Measurements from ENCODE around the gene ADAMTSL3. TPM values are rescaled to one million over a fixed set of nuclear protein-coding genes. Genes with fewer than 3 reads are reported as not detected.

Gene ADAMTSL3
- total and polyA plus RNA-seq, 4 donors, result 3.5 to 19.0 (median 8.0) TPM

GRCh38 chr15:83746231-83746630 is 92.3 kb downstream of the ADAMTSL3 start (continued):
- no peak for TF ChIP-seq CTCF (IDR thresholded peaks at IDR 0.05; ENCODE audit: low read depth, low read length, missing input control)
- TF ChIP-seq NR2F2 (IDR thresholded peaks at IDR 0.05), result no peak
- TF ChIP-seq GABPA (IDR thresholded peaks at IDR 0.05 in 1 of 2, conservative IDR thresholded peaks at IDR 0.05 in 1 of 2), result no peak

GRCh38 chr15:83747050-83747717 is 93.3 kb downstream of the ADAMTSL3 start:
- WGBS, result 56% methylated on average over 5 of the region's 5 CpGs
- TF ChIP-seq FOXA1 (IDR thresholded peaks at IDR 0.05) (no peak), HNF4G (IDR thresholded peaks at IDR 0.05) (no peak), ATF3 (IDR thresholded peaks at IDR 0.05) (peak; percentile 20), GABPA (IDR thresholded peaks at IDR 0.05 in 1 of 2, conservative IDR thresholded peaks at IDR 0.05 in 1 of 2) (peak; percentile 10 to 27), RAD21 (IDR thresholded peaks at IDR 0.05) (peak; percentile 81 to 82), RXRA (IDR thresholded peaks at IDR 0.05) (no peak), YY1 (IDR thresholded peaks at IDR 0.05) (peak; percentile 43), REST (IDR thresholded peaks at IDR 0.05) (no peak), HNF4A (conservative IDR thresholded peaks at IDR 0.05) (no peak), SP1 (IDR thresholded peaks at IDR 0.05) (peak; percentile 31), JUND (IDR thresholded peaks at IDR 0.05) (no peak), NR2F2 (IDR thresholded peaks at IDR 0.05) (peak; percentile 12), MAX (IDR thresholded peaks at IDR 0.05) (peak; percentile 14), EGR1 (IDR thresholded peaks at IDR 0.05; ENCODE audit: low read depth in 2 of 2) (no peak), TAF1 (conservative IDR thresholded peaks at IDR 0.05) (no peak), FOXA2 (IDR thresholded peaks at IDR 0.05) (no peak), CTCF (IDR thresholded peaks at IDR 0.05; ENCODE audit: low read depth, low read length, missing input control) (peak; percentile 38), ZBTB33 (IDR thresholded peaks at IDR 0.05) (no peak)
- no peaks in the 10 kb centered on the region for H3K27me3 ChIP-seq (ENCODE audit: control insufficient read depth in 4 of 4, insufficient read depth in 4 of 4, low read length in 3 of 4)
- no peak for DNase-seq (ENCODE audit: low spot score)
- H3K9ac ChIP-seq (ENCODE audit: low read depth in 1 of 2, low read length in 2 of 2), result no peak overlapping the region
- H3K4me3 ChIP-seq (ENCODE audit: low read depth in 1 of 3, low read length in 3 of 3), result no peak overlapping the region
- H3K4me1 ChIP-seq (ENCODE audit: control insufficient read depth in 4 of 4, insufficient read depth in 4 of 4, low read length in 3 of 4), result peaks cover 0 to 8% (median 3%) of the 10 kb centered on the region in 4 donors
- H3K9me3 ChIP-seq (ENCODE audit: control insufficient read depth in 4 of 4, low read length in 3 of 4), result no peaks in the 10 kb centered on the region
- H3K27ac ChIP-seq (ENCODE audit: low read depth in 1 of 2, low read length in 2 of 2), result peak overlapping the region; percentile 25 to 42
- H3K36me3 ChIP-seq (ENCODE audit: control insufficient read depth in 4 of 4, insufficient read depth in 3 of 4, low read depth in 1 of 4, low read length in 3 of 4), result no peaks in the 10 kb centered on the region
